ENCODE data around the gene PADI1. TPM values are rescaled to one million over a fixed set of nuclear protein-coding genes. Genes with fewer than 3 reads are reported as not detected.

PADI1 gene
- polyA plus RNA-seq, 4 donors = 0.01 to 0.27 (median 0.10) TPM; not detected in 1

DNA sequence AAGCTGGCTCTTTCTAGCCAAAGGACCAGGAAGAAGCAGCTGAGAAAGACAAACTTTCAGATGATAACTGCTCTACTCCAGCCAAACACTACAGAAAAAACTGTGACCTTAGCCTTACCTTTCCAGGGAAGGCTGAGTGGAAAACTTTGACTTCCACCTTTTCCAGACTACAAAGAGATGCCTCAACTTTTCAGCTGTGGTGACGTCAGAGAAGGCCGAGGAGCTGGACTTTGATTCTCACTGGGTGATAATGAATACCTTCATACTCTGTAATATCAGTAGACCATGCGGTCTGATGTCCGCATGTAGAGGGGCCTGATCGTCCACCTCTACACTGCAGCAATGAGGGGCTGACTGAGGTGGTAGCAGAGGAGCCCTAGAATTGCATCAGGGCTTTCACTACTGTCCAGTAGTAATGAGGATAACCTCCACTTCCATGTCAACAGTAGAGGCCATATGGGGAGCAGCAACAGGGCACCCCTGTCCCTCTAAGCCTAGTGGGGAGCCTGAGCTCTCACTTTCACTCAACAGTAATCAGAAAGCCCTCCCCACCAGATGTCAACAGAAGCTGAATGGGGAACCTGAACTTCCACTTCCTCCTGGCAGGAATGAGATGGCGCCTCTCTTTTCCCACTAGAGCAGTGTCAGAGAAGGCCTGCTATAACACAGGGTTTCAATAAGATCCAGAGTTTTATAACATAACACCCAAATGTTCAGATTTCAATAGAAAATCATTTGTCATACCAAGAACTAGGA lies 28.4 kb upstream of the PADI1 start:
- H3K27ac ChIP-seq (ENCODE audit: low read depth in 1 of 3, low read length in 2 of 3) = no peak overlapping the region
- no peaks in the 10 kb centered on the region for H3K36me3 ChIP-seq (ENCODE audit: control insufficient read depth in 3 of 3, insufficient read depth in 2 of 3, low read depth in 1 of 3, low read length in 3 of 3)
- DNase-seq (peak; percentile 38 to 53), FAIRE-seq (no peak)
- H3K9me3 ChIP-seq (ENCODE audit: control insufficient read depth in 2 of 2, insufficient read depth in 1 of 2, low read depth in 1 of 2, low read length in 1 of 2) = no peaks in the 10 kb centered on the region
- H3K4me3 ChIP-seq (ENCODE audit: low read depth in 1 of 3, low read length in 3 of 3) = no peak overlapping the region
- H3K27me3 ChIP-seq (ENCODE audit: control insufficient read depth in 3 of 3, insufficient read depth in 3 of 3, low read length in 3 of 3) = peaks cover 0 to 4% (median 0%) of the 10 kb centered on the region in 3 donors
- H3K4me1 ChIP-seq (ENCODE audit: control insufficient read depth in 3 of 3, insufficient read depth in 2 of 3, low read depth in 1 of 3, low read length in 2 of 3) = no peaks in the 10 kb centered on the region
- WGBS, 3 donors = 35 to 71% (median 44%) methylated on average over 6 of the region's 6 CpGs

DNA sequence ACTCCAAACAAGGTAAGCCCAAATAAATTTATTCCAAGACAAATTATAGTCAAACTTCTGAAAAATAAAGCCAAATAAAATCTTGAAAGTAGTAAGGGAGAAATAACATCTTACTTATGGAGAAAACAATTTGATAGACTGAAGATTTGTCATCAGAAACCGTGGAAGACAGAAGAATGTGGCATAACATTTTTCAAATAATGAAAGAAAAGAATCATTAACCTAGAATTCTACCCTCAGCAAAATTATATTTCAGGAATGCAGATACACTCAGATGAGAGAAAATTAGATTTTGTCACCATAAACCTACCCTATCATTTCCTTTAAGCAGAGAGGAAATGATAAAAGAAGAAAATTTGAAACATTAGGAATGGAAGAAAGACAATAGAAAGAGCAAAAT lies 27.3 kb upstream of the PADI1 start:
- WGBS, 3 donors = 40 to 66% (median 60%) methylated on average over 1 of the region's 1 CpG
- DNase-seq (no peak), FAIRE-seq (no peak)
- Histone ChIP-seq H3K36me3 (ENCODE audit: control insufficient read depth in 3 of 3, insufficient read depth in 2 of 3, low read depth in 1 of 3, low read length in 3 of 3) (no peaks in the 10 kb centered on the region), H3K4me3 (ENCODE audit: low read depth in 1 of 3, low read length in 3 of 3) (no peak overlapping the region), H3K4me1 (ENCODE audit: control insufficient read depth in 3 of 3, insufficient read depth in 2 of 3, low read depth in 1 of 3, low read length in 2 of 3) (no peaks in the 10 kb centered on the region), H3K9me3 (ENCODE audit: control insufficient read depth in 2 of 2, insufficient read depth in 1 of 2, low read depth in 1 of 2, low read length in 1 of 2) (no peaks in the 10 kb centered on the region), H3K27ac (ENCODE audit: low read depth in 1 of 3, low read length in 2 of 3) (no peak overlapping the region), H3K27me3 (ENCODE audit: control insufficient read depth in 3 of 3, insufficient read depth in 3 of 3, low read length in 3 of 3) (peaks cover 0 to 4% (median 0%) of the 10 kb centered on the region in 3 donors)

DNA sequence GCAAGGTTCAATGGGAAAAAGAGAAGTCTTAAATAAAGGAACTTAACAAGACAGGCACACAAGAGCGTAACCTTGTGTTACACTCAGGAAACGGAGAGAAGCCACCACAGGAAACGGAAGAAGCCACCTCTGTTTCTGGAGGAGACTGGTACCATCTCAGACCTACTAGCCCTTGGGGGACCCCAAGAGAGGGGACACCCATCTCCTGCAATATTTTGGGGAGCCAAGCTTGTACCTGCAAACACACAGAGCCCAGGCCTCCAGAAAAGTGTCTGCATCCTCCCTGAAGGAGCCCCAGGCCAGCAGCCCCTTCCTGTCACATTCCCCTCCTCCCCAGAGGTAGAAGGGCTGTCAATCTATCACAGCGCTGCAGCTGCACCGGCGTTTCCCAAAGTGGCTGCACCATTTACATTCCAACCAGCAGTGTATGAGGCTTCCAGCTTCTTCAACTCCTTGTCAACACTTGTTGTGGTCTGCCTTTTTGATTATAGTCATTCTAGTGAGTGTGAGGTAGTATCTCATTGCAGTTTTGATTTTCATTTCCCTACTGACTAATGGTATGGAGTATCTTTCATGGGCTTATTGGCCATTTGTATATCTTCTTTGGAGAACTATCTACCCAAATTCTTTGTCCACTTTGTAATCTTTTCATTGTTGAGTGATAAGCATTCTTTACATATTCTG lies 23.0 kb upstream of the PADI1 start:
- WGBS, 3 donors = 31 to 53% (median 39%) methylated on average over 6 of the region's 6 CpGs
- Histone ChIP-seq H3K36me3 (ENCODE audit: control insufficient read depth in 3 of 3, insufficient read depth in 2 of 3, low read depth in 1 of 3, low read length in 3 of 3) (no peaks in the 10 kb centered on the region), H3K4me1 (ENCODE audit: control insufficient read depth in 3 of 3, insufficient read depth in 2 of 3, low read depth in 1 of 3, low read length in 2 of 3) (no peaks in the 10 kb centered on the region), H3K27ac (ENCODE audit: low read depth in 1 of 3, low read length in 2 of 3) (no peak overlapping the region), H3K9me3 (ENCODE audit: control insufficient read depth in 2 of 2, insufficient read depth in 1 of 2, low read depth in 1 of 2, low read length in 1 of 2) (no peaks in the 10 kb centered on the region), H3K27me3 (ENCODE audit: control insufficient read depth in 3 of 3, insufficient read depth in 3 of 3, low read length in 3 of 3) (no peaks in the 10 kb centered on the region), H3K4me3 (ENCODE audit: low read depth in 1 of 3, low read length in 3 of 3) (no peak overlapping the region)
- FAIRE-seq = no peak
- DNase-seq = peak in 1 of 2 donors; percentile 4

DNA sequence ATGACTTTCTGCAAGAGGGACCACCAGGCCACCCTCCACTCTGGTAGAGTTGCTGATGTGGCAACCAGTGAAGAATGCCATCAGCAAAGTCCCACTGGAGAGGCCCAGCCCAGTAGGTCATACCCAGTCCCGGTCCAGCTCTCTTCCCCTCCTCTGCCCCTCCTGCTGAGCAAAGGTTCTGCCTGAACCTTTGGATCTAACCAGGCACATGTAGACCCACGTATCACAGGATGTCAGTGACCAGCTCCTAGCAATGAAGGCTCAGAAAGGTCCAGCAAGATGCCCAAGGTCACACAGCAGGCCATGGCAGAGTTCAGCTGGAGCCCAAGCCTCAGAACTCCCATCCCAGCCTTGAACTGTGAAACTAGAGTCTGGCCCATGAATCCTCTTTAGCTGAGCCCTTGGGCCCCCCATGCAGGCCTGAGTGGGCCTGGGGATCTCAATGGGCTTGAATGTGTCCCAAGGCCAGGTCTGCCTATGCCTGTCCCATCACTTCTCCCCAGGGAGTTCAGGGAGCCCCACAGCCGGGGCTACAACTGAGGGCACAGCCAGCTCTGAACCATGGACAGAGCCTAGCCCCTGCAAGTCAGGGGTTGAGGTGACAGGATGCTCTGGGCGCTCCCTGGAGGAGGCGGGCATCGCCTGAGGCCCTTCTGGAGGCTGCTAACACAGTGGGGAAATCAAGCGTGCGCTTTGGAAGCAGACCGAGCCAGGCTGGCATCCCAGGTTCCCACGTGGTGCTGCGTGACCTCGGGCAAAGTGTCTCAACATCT lies 21.4 kb upstream of the PADI1 start:
- H3K4me1 ChIP-seq (ENCODE audit: control insufficient read depth in 3 of 3, insufficient read depth in 2 of 3, low read depth in 1 of 3, low read length in 2 of 3) = no peaks in the 10 kb centered on the region
- H3K27ac ChIP-seq (ENCODE audit: low read depth in 1 of 3, low read length in 2 of 3) = no peak overlapping the region
- no peaks in the 10 kb centered on the region for H3K27me3 ChIP-seq (ENCODE audit: control insufficient read depth in 3 of 3, insufficient read depth in 3 of 3, low read length in 3 of 3)
- 77 to 89% (median 81%) methylated on average over 12 of the region's 12 CpGs for WGBS, 3 donors
- no peaks in the 10 kb centered on the region for H3K36me3 ChIP-seq (ENCODE audit: control insufficient read depth in 3 of 3, insufficient read depth in 2 of 3, low read depth in 1 of 3, low read length in 3 of 3)
- FAIRE-seq (no peak), DNase-seq (no peak)
- H3K4me3 ChIP-seq (ENCODE audit: low read depth in 1 of 3, low read length in 3 of 3) = no peak overlapping the region
- no peaks in the 10 kb centered on the region for H3K9me3 ChIP-seq (ENCODE audit: control insufficient read depth in 2 of 2, insufficient read depth in 1 of 2, low read depth in 1 of 2, low read length in 1 of 2)

DNA sequence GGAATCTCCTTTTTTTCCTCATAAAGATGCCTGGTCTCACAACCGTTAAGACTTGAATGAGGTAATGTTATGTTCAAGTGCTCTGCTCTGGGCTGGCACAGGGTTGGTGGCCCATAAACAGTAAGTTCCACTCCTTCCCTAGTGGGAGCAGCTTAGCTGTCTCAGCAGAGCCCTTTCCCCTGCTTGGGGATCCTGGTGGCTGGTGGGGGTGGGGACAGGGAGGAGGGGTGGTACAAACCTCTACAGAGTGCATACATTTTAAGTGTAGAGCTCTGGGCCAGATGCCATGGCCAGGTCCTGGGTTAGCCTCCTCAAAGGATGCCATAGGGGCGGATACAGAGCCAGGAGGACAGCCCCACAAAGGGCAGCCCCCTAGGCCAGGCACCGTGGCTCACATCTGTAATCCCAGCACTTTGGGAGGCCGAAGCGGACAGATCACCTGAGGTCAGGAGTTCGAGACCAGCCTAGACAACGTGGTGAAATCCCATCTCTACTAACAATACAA lies 20.7 kb upstream of the PADI1 start:
- Histone ChIP-seq H3K36me3 (ENCODE audit: control insufficient read depth in 3 of 3, insufficient read depth in 2 of 3, low read depth in 1 of 3, low read length in 3 of 3) (no peaks in the 10 kb centered on the region), H3K27me3 (ENCODE audit: control insufficient read depth in 3 of 3, insufficient read depth in 3 of 3, low read length in 3 of 3) (no peaks in the 10 kb centered on the region), H3K9me3 (ENCODE audit: control insufficient read depth in 2 of 2, insufficient read depth in 1 of 2, low read depth in 1 of 2, low read length in 1 of 2) (no peaks in the 10 kb centered on the region), H3K4me1 (ENCODE audit: control insufficient read depth in 3 of 3, insufficient read depth in 2 of 3, low read depth in 1 of 3, low read length in 2 of 3) (no peaks in the 10 kb centered on the region), H3K27ac (ENCODE audit: low read depth in 1 of 3, low read length in 2 of 3) (no peak overlapping the region), H3K4me3 (ENCODE audit: low read depth in 1 of 3, low read length in 3 of 3) (no peak overlapping the region)
- FAIRE-seq (no peak), DNase-seq (no peak)
- WGBS, 3 donors = 67 to 88% (median 70%) methylated on average over 7 of the region's 7 CpGs

DNA sequence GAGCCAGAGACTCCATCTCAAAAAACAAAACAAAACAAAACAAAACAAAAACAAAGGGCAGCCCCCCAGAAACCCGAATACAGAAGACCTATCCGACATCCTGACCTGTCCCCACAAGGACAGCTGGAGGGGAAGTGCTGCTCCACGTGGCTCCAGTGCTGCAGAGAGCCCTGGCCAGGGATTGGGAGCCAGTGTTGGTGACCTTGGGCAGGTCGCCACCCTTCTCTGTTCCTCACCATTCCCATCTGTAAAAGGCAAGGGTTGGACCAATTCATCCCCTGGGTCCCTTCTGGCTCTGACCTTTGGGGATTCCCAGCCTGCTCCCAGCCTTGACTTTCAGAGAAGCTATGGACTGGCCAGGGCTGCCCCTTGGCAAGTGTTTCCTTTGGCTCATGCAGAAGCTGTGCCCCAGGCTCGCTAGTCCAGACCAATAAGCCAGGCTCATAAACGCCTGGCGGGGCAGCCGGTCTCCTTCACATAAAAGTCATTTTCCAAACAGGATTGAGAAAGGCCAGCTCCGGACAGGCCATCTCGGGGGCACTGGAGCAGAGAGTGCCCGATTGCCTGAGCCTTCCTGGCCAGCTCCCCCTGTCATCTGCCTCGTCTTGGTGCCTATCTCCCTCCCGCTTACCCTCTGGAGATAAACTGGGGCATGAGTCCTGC lies 20.0 kb upstream of the PADI1 start:
- H3K27ac ChIP-seq (ENCODE audit: low read depth in 1 of 3, low read length in 2 of 3) = no peak overlapping the region
- no peaks in the 10 kb centered on the region for H3K36me3 ChIP-seq (ENCODE audit: control insufficient read depth in 3 of 3, insufficient read depth in 2 of 3, low read depth in 1 of 3, low read length in 3 of 3)
- H3K27me3 ChIP-seq (ENCODE audit: control insufficient read depth in 3 of 3, insufficient read depth in 3 of 3, low read length in 3 of 3) = no peaks in the 10 kb centered on the region
- 71 to 81% (median 74%) methylated on average over 13 of the region's 13 CpGs for WGBS, 3 donors
- H3K4me1 ChIP-seq (ENCODE audit: control insufficient read depth in 3 of 3, insufficient read depth in 2 of 3, low read depth in 1 of 3, low read length in 2 of 3) = no peaks in the 10 kb centered on the region
- FAIRE-seq = no peak
- no peaks in the 10 kb centered on the region for H3K9me3 ChIP-seq (ENCODE audit: control insufficient read depth in 2 of 2, insufficient read depth in 1 of 2, low read depth in 1 of 2, low read length in 1 of 2)
- DNase-seq = no peak
- no peak overlapping the region for H3K4me3 ChIP-seq (ENCODE audit: low read depth in 1 of 3, low read length in 3 of 3)

DNA sequence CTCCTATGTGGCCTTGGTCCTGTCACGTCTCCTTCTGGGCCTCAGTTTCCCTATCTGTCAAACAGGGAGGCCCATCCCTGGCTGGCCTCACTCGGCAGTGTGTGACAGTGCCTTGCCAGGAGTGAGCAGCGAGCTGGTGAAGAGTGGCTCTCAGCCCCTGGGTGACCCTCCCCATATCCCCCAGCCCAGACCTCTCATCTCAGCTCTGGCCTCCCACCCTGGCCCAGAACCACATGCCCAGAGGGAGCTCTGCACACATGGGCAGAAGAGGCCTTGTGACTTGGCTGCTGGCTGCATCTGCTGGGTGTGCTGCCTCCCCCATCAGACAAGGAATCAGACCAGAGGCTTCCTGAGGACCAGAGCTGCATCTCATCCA lies 19.5 kb upstream of the PADI1 start:
- no peak overlapping the region for H3K27ac ChIP-seq (ENCODE audit: low read depth in 1 of 3, low read length in 2 of 3)
- WGBS, 3 donors = 73 to 83% (median 77%) methylated on average over 3 of the region's 3 CpGs
- FAIRE-seq (no peak), DNase-seq (no peak)
- H3K36me3 ChIP-seq (ENCODE audit: control insufficient read depth in 3 of 3, insufficient read depth in 2 of 3, low read depth in 1 of 3, low read length in 3 of 3) = no peaks in the 10 kb centered on the region
- no peaks in the 10 kb centered on the region for H3K9me3 ChIP-seq (ENCODE audit: control insufficient read depth in 2 of 2, insufficient read depth in 1 of 2, low read depth in 1 of 2, low read length in 1 of 2)
- H3K4me1 ChIP-seq (ENCODE audit: control insufficient read depth in 3 of 3, insufficient read depth in 2 of 3, low read depth in 1 of 3, low read length in 2 of 3) = no peaks in the 10 kb centered on the region
- H3K27me3 ChIP-seq (ENCODE audit: control insufficient read depth in 3 of 3, insufficient read depth in 3 of 3, low read length in 3 of 3) = no peaks in the 10 kb centered on the region
- H3K4me3 ChIP-seq (ENCODE audit: low read depth in 1 of 3, low read length in 3 of 3) = no peak overlapping the region

All from small intestine (tissue), 7 donors.